Chondrocyte (in vitro differentiated cells): ENCODE results near the gene LRRC15. TPM values are rescaled to one million over a fixed set of nuclear protein-coding genes. Genes with fewer than 3 reads are reported as not detected.

ENCODE experiments used
- DNase-seq: peaks from one replicate; pipeline ENCODE4 v3.0.0; 2021; ENCODE audit warnings: mixed read lengths, low spot score
- H3K27ac Mint-ChIP-seq: one replicate; pipeline ENCODE4 v1.8.0; 2021; ENCODE audit warnings: mild to moderate bottlenecking, moderate library complexity, mixed read lengths; ENCODE audit not compliant: unreplicated experiment
- H3K27me3 Mint-ChIP-seq: 2 replicates; pipeline ENCODE4 v1.8.0; 2021; ENCODE audit warnings: low read depth, mixed read lengths
- H3K36me3 Mint-ChIP-seq: 2 replicates; pipeline ENCODE4 v1.8.0; 2021; ENCODE audit warnings: low read depth, mixed read lengths
- H3K4me1 Mint-ChIP-seq: 2 replicates; pipeline ENCODE4 v1.8.0; 2021; ENCODE audit warnings: low read depth, mild to moderate bottlenecking, mixed read lengths
- H3K4me3 Mint-ChIP-seq: one replicate; pipeline ENCODE4 v1.8.0; 2021; ENCODE audit warnings: mild to moderate bottlenecking, moderate library complexity, mixed read lengths; ENCODE audit not compliant: unreplicated experiment
- H3K9me3 Mint-ChIP-seq: 2 replicates; pipeline ENCODE4 v1.8.0; 2021; ENCODE audit warnings: low read depth, mixed read lengths
- total RNA-seq: library from RNA; stranded (reverse); gene quantifications from 3 replicates; pipeline ENCODE4 v1.2.1, GENCODE V29; 2021
- TF ChIP-seq, protein P1 (sequence below): fragments of 200-600 bp; sonication (generic); IDR thresholded peaks from 2 replicates; pipeline ENCODE4 v1.5.0; 2021; ENCODE audit warnings: antibody characterized with exemption, mild to moderate bottlenecking, moderate library complexity

Gene LRRC15
- total RNA-seq, 1 donor from 2014 or later, result 0.22 TPM

DNA sequence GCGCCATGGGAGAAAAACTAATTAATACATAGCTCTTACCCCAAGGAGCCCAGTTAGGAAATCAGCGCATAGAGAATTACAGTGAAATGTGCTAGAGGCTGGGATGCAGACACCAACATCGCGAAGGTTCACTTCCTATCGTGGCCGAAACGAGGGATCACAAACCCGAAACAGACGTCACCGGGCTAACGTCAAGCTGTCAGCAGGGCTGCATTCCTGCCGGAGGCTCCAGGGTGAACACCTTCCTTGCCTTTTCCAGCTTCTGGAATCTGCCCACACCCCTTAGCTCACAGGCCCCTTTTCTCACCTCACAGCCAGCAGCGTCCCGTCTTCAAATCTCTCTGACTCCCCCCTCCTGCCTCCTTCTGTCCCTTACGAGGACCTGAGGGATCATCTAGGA is 16.5 kb upstream of the LRRC15 start:
- Mint-ChIP-seq H3K27ac (no peak overlapping the region), H3K9me3 (peaks cover 17% of the 10 kb centered on the region), H3K36me3 (peaks cover 10% of the 10 kb centered on the region), H3K4me1 (peaks cover 3% of the 10 kb centered on the region), H3K4me3 (no peak overlapping the region), H3K27me3 (peaks cover 41% of the 10 kb centered on the region)
- TF ChIP-seq, protein P1, sequence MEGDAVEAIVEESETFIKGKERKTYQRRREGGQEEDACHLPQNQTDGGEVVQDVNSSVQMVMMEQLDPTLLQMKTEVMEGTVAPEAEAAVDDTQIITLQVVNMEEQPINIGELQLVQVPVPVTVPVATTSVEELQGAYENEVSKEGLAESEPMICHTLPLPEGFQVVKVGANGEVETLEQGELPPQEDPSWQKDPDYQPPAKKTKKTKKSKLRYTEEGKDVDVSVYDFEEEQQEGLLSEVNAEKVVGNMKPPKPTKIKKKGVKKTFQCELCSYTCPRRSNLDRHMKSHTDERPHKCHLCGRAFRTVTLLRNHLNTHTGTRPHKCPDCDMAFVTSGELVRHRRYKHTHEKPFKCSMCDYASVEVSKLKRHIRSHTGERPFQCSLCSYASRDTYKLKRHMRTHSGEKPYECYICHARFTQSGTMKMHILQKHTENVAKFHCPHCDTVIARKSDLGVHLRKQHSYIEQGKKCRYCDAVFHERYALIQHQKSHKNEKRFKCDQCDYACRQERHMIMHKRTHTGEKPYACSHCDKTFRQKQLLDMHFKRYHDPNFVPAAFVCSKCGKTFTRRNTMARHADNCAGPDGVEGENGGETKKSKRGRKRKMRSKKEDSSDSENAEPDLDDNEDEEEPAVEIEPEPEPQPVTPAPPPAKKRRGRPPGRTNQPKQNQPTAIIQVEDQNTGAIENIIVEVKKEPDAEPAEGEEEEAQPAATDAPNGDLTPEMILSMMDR, result no peak
- DNase-seq, result no peak

DNA sequence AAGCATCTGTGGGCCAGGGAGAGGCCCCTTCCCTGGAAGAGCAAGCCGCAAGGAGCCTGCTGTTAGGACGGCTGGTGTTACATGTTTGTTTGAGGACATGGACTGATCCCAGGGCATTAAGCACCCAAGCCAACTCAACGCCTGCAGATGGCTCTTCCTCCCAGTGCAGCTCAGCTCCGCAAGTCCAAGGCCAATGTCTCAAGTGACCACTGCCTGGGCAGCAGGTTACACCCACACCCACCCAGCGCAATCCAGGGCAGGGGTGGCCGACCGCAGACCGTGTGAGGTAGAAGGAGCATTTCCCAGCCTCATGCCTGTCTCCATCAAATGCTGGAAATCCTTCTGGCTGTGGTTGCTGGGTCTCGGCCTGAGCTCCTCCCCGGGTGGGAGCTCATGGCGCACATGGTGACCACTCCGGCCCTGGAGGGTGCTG is 15.0 kb upstream of the LRRC15 start:
- Mint-ChIP-seq H3K4me3 (no peak overlapping the region), H3K27ac (no peak overlapping the region), H3K36me3 (no peaks in the 10 kb centered on the region), H3K4me1 (peaks cover 3% of the 10 kb centered on the region), H3K9me3 (peaks cover 3% of the 10 kb centered on the region), H3K27me3 (peaks cover 40% of the 10 kb centered on the region)
- TF ChIP-seq, protein P1, result no peak
- no peak for DNase-seq

DNA sequence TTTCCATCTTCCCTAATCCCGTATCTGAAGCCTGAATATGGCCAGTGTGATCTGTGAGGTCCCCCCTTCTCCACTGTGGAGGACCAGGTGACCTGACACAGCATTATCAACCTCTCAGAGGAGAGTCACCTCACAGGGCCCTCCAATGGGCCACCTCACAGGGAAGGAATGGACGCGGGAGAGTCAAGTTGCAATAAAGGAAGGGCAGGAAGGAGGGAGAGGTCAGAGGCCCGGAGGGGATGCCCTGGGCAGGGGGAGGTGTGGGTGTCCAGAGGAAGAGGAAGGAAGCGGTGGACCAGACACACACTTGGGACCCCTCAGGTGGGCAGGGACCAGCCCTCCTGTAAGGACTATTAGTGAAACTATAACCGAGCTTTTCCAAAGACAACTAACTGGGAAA is 14.6 kb upstream of the LRRC15 start:
- Mint-ChIP-seq H3K9me3 (no peaks in the 10 kb centered on the region), H3K4me3 (no peak overlapping the region), H3K27me3 (peaks cover 37% of the 10 kb centered on the region), H3K4me1 (peaks cover 3% of the 10 kb centered on the region), H3K36me3 (no peaks in the 10 kb centered on the region), H3K27ac (no peak overlapping the region)
- TF ChIP-seq, protein P1, result no peak
- no peak for DNase-seq

DNA sequence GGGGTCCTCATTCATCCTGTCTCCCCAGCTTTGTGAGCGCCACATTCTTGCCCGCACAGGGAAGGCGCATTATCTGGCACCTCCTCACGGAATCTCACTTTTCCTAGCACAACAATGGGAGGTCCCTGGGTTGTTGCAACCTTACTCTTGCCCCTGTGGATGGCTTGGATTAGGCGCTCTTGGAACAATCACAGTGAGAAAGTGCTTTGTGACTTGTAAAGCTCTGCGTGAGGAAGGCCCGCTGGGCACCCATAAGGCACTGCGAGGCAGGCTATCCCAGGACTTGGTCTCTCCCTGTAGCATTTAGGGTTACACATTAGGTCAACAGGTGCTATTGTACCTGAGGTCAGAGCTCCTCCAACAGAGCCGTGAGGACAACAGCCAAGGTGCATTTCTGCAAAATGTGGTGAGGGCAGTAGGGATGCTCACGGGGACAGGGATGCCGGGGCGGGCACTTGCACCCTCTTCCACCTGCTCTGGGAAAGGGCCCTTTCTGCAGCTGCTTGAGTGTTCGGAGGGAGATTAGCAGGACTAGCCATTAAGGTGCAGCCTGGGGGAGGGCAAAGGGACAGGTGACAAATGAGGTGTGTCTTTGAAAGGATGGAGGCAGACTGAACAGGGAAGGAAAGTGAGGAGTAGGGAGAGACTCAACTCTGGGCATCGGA is 13.9 kb upstream of the LRRC15 start:
- Mint-ChIP-seq H3K27ac (no peak overlapping the region), H3K4me3 (no peak overlapping the region), H3K27me3 (peaks cover 40% of the 10 kb centered on the region), H3K4me1 (peaks cover 3% of the 10 kb centered on the region), H3K9me3 (no peaks in the 10 kb centered on the region), H3K36me3 (no peaks in the 10 kb centered on the region)
- no peak for DNase-seq
- TF ChIP-seq, protein P1, result no peak

DNA sequence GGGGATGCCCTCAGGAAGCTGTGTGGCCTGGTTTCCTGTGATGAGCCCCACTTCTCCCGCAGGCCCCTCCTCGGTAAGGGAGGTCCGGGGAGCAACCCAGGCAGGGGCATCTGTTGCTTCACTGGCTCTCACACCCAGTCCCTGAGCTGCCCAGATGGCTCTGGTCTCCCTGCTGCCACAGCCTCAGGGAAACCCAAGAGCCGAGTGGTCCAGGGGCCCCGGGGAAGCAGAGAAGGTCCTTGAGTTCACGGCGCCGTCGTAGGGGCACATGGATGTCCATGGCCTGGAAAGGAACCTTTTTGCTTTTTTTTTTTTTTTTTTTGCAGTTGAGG is 13.3 kb upstream of the LRRC15 start:
- H3K36me3 Mint-ChIP-seq, result no peaks in the 10 kb centered on the region

More for the DNA sequence above, 13.3 kb upstream of the LRRC15 start:
- no peak for DNase-seq
- H3K27ac Mint-ChIP-seq, result no peak overlapping the region
- H3K4me3 Mint-ChIP-seq, result no peak overlapping the region
- TF ChIP-seq, protein P1, result no peak
- H3K9me3 Mint-ChIP-seq, result no peaks in the 10 kb centered on the region
- peaks cover 3% of the 10 kb centered on the region for H3K4me1 Mint-ChIP-seq
- H3K27me3 Mint-ChIP-seq, result peaks cover 40% of the 10 kb centered on the region
